Neural cell (in vitro differentiated cells): Measurements from ENCODE around the gene F5. TPM values are rescaled to one million over a fixed set of nuclear protein-coding genes. Genes with fewer than 3 reads are reported as not detected.

Source experiments
- H2AFZ ChIP-seq: fragments of 200-600, 300-800 bp; sonication (generic), shearing (Covaris generic); 2 replicates; pipeline ENCODE4 v1.6.0; 2014; ENCODE audit warnings: low read depth, mild to moderate bottlenecking, antibody characterized with exemption, low read length, moderate library complexity
- H3F3A ChIP-seq: fragments of 200-600 bp; shearing (Covaris generic); 2 replicates; pipeline ENCODE4 v1.6.1; 2016; ENCODE audit warnings: mild to moderate bottlenecking, moderate library complexity, mixed read lengths, antibody characterized with exemption, low read length; ENCODE audit not compliant: insufficient read depth, poor library complexity, severe bottlenecking
- H3K27ac ChIP-seq: fragments of 200-600, 300-800 bp; sonication (generic), shearing (Covaris generic); 2 replicates; pipeline ENCODE4 v1.5.1; 2014; ENCODE audit warnings: mild to moderate bottlenecking, low read length, moderate library complexity
- H3K27me3 ChIP-seq: fragments of 300-800, 200-600 bp; sonication (generic), shearing (Covaris generic); 2 replicates; pipeline ENCODE4 v1.6.0; 2014; ENCODE audit warnings: mild to moderate bottlenecking, low read depth, low read length, moderate library complexity; ENCODE audit not compliant: insufficient read depth
- H3K36me3 ChIP-seq: fragments of 300-800, 200-600 bp; sonication (generic), shearing (Covaris generic); 2 replicates; pipeline ENCODE4 v1.5.1; 2014; ENCODE audit warnings: mild to moderate bottlenecking, antibody characterized with exemption, low read length, moderate library complexity; ENCODE audit not compliant: insufficient read depth
- H3K4me2 ChIP-seq: fragments of 300-800, 200-600 bp; sonication (generic), shearing (Covaris generic); 2 replicates; pipeline ENCODE4 v1.6.0; 2014; ENCODE audit warnings: mild to moderate bottlenecking, low read length
- H3K4me3 ChIP-seq: fragments of 300-800, 200-600 bp; sonication (generic), shearing (Covaris generic); 2 replicates; pipeline ENCODE4 v1.5.1; 2014; ENCODE audit warnings: mild to moderate bottlenecking, low read length, moderate library complexity
- H3K79me2 ChIP-seq: fragments of 200-600 bp; shearing (Covaris generic); replicated peaks from 2 replicates; pipeline ENCODE4 v1.6.0; 2014; ENCODE audit warnings: mild to moderate bottlenecking, low read length, moderate library complexity; ENCODE audit not compliant: insufficient read depth
- H3K9ac ChIP-seq: fragments of 300-800, 200-600 bp; sonication (generic), shearing (Covaris generic); 2 replicates; pipeline ENCODE4 v1.6.1; 2016; ENCODE audit warnings: mild to moderate bottlenecking, low read length, mixed read lengths
- H3K9me2 ChIP-seq: fragments of 200-600 bp; shearing (Covaris generic); 2 replicates; pipeline ENCODE4 v1.6.1; 2016; ENCODE audit warnings: mild to moderate bottlenecking, low read length, mixed read lengths; ENCODE audit not compliant: insufficient read depth
- H3K9me3 ChIP-seq: fragments of 200-600, 300-800 bp; sonication (generic), shearing (Covaris generic); 2 replicates; pipeline ENCODE4 v1.6.1; 2016; ENCODE audit warnings: mild to moderate bottlenecking, mixed run types, low read length, moderate library complexity, mixed read lengths
- H4K20me1 ChIP-seq: fragments of 200-600 bp; shearing (Covaris generic); 2 replicates; pipeline ENCODE4 v1.6.1; 2016; ENCODE audit warnings: mild to moderate bottlenecking, mixed run types; ENCODE audit not compliant: insufficient read depth
- EP300 ChIP-seq: fragments of 450-650 bp; conservative IDR thresholded peaks from 2 replicates; pipeline ENCODE4 v1.6.1; 2014; ENCODE audit warnings: antibody characterized with exemption, mild to moderate bottlenecking, moderate library complexity; ENCODE audit not compliant: poor library complexity, severe bottlenecking
- EZH2 ChIP-seq: fragments of 200-600, 300-800 bp; shearing (Covaris generic), sonication (generic); IDR thresholded peaks from 2 replicates; pipeline ENCODE4 v1.6.1; 2014; ENCODE audit warnings: antibody characterized with exemption, low read length, borderline replicate concordance, mild to moderate bottlenecking; ENCODE audit not compliant: insufficient read depth, poor library complexity, severe bottlenecking
- MXI1 ChIP-seq: fragments of 450-650 bp; conservative IDR thresholded peaks from 2 replicates; pipeline ENCODE4 v1.6.1; 2014; ENCODE audit warnings: antibody characterized with exemption, mild to moderate bottlenecking; ENCODE audit not compliant: poor library complexity, severe bottlenecking
- POLR2AphosphoS5 ChIP-seq: IDR thresholded peaks from 2 replicates; pipeline ENCODE4 v1.6.1; 2012
- RAD21 ChIP-seq: fragments of 450-650 bp; conservative IDR thresholded peaks from 2 replicates; pipeline ENCODE4 v1.6.1; 2014; ENCODE audit warnings: antibody characterized with exemption, mild to moderate bottlenecking, moderate library complexity
- SMC3 ChIP-seq: fragments of 450-650 bp; conservative IDR thresholded peaks from 2 replicates; pipeline ENCODE4 v1.6.1; 2014; ENCODE audit warnings: antibody characterized with exemption, mild to moderate bottlenecking, moderate library complexity; ENCODE audit not compliant: poor library complexity
- TAF1 ChIP-seq: IDR thresholded peaks from 2 replicates; pipeline ENCODE4 v1.6.1; 2012; ENCODE audit warnings: low read depth
- polyA plus RNA-seq: library from polyadenylated mRNA; depleted of rRNA; stranded (reverse); fragments of >200 nt; gene quantifications from 2 replicates; pipeline ENCODE4 v1.2.3, GENCODE V29; 2014
- TF ChIP-seq, protein P1 (sequence below): IDR thresholded peaks from 2 replicates; pipeline ENCODE4 v1.6.1; 2012; ENCODE audit warnings: borderline replicate concordance
- TF ChIP-seq, protein P2 (sequence below): fragments of 450-650 bp; IDR thresholded peaks from 2 replicates; pipeline ENCODE4 v1.5.1; 2014; ENCODE audit warnings: antibody characterized with exemption, mild to moderate bottlenecking, moderate library complexity; ENCODE audit not compliant: poor library complexity, severe bottlenecking

Gene F5
- polyA plus RNA-seq, 1 donor from 2014 or later, result not detected

DNA sequence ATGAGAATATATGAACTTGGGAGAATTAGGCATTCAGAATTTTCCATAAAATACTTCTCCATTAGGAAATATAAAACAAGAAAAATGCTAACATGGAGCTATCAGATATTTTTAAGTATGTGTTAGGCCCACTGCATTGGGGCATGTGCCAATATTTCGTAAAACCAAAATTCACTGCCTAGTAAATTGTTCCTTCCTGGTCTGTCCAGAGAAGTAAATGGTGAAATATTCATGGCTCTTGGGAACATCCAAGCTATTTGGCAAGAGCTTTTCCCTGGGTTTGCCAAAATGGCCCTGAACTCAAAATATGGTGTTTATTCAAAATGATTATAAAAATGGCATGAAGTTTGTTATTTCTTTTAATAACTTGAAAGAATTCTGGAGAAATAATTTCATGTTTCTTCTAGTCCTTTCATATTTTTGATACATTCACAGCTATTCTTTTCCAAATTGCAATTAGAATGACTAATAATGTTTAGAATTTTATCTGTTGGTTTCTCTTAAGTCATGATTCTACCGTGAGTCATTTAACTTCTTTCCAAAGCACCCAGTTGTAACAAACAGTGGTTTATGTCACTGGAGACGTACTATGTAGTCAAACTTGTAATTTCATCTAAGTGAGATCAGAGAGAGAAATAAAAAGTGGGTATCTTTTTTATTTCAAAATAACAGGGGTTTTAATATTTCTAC is 74.8 kb downstream of the F5 start:
- Histone ChIP-seq H2AFZ (no peak overlapping the region), H3K9me3 (no peaks in the 10 kb centered on the region), H4K20me1 (no peaks in the 10 kb centered on the region), H3K79me2 (no peaks in the 10 kb centered on the region), H3K4me3 (no peak overlapping the region), H3K9ac (no peak overlapping the region), H3K27ac (no peak overlapping the region), H3K4me2 (no peak overlapping the region), H3K27me3 (no peaks in the 10 kb centered on the region), H3K36me3 (no peaks in the 10 kb centered on the region), H3K9me2 (no peaks in the 10 kb centered on the region), H3F3A (no peaks in the 10 kb centered on the region)
- TF ChIP-seq POLR2AphosphoS5 (no peak), TAF1 (no peak), MXI1 (no peak), EP300 (no peak), RAD21 (no peak), EZH2 (no peak), SMC3 (no peak)
- TF ChIP-seq, protein P1, sequence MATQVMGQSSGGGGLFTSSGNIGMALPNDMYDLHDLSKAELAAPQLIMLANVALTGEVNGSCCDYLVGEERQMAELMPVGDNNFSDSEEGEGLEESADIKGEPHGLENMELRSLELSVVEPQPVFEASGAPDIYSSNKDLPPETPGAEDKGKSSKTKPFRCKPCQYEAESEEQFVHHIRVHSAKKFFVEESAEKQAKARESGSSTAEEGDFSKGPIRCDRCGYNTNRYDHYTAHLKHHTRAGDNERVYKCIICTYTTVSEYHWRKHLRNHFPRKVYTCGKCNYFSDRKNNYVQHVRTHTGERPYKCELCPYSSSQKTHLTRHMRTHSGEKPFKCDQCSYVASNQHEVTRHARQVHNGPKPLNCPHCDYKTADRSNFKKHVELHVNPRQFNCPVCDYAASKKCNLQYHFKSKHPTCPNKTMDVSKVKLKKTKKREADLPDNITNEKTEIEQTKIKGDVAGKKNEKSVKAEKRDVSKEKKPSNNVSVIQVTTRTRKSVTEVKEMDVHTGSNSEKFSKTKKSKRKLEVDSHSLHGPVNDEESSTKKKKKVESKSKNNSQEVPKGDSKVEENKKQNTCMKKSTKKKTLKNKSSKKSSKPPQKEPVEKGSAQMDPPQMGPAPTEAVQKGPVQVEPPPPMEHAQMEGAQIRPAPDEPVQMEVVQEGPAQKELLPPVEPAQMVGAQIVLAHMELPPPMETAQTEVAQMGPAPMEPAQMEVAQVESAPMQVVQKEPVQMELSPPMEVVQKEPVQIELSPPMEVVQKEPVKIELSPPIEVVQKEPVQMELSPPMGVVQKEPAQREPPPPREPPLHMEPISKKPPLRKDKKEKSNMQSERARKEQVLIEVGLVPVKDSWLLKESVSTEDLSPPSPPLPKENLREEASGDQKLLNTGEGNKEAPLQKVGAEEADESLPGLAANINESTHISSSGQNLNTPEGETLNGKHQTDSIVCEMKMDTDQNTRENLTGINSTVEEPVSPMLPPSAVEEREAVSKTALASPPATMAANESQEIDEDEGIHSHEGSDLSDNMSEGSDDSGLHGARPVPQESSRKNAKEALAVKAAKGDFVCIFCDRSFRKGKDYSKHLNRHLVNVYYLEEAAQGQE, result no peak
- TF ChIP-seq, protein P2, sequence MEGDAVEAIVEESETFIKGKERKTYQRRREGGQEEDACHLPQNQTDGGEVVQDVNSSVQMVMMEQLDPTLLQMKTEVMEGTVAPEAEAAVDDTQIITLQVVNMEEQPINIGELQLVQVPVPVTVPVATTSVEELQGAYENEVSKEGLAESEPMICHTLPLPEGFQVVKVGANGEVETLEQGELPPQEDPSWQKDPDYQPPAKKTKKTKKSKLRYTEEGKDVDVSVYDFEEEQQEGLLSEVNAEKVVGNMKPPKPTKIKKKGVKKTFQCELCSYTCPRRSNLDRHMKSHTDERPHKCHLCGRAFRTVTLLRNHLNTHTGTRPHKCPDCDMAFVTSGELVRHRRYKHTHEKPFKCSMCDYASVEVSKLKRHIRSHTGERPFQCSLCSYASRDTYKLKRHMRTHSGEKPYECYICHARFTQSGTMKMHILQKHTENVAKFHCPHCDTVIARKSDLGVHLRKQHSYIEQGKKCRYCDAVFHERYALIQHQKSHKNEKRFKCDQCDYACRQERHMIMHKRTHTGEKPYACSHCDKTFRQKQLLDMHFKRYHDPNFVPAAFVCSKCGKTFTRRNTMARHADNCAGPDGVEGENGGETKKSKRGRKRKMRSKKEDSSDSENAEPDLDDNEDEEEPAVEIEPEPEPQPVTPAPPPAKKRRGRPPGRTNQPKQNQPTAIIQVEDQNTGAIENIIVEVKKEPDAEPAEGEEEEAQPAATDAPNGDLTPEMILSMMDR, result no peak

DNA sequence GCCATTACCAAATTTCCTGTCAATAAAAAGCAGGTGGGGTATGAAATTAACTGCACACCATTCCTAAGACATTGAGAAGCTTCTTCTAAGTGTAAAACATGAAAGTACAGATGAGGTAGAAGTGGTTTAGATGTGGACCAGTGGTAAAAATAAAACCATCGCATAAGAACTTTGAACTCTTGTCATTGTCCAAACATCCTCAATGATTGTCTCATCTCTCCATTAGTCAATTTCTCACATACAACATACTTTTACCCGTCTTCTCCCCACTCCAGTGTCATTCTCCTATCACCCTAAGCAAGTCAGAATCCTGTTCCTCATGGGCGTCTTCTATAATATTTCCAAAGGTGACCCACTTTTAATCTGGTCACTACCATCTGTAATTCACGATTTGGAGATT is 76.2 kb downstream of the F5 start:
- no peaks in the 10 kb centered on the region for H3F3A ChIP-seq
- no peak overlapping the region for H3K27ac ChIP-seq
- H3K79me2 ChIP-seq, result no peaks in the 10 kb centered on the region
- TF ChIP-seq POLR2AphosphoS5, result no peak
- no peak for TF ChIP-seq MXI1
- TF ChIP-seq TAF1, result no peak
- no peak for TF ChIP-seq EZH2
- TF ChIP-seq EP300, result no peak
- no peak for TF ChIP-seq SMC3
- TF ChIP-seq, protein P1, result no peak
- no peak for TF ChIP-seq RAD21
- TF ChIP-seq, protein P2, result no peak
- no peaks in the 10 kb centered on the region for H4K20me1 ChIP-seq
- no peaks in the 10 kb centered on the region for H3K36me3 ChIP-seq
- no peak overlapping the region for H3K4me2 ChIP-seq
- H3K9me3 ChIP-seq, result no peaks in the 10 kb centered on the region
- H3K9me2 ChIP-seq, result no peaks in the 10 kb centered on the region
- no peak overlapping the region for H2AFZ ChIP-seq
- no peaks in the 10 kb centered on the region for H3K27me3 ChIP-seq
- no peak overlapping the region for H3K4me3 ChIP-seq
- no peak overlapping the region for H3K9ac ChIP-seq
